AG09319 (cell line): ENCODE measurements around the gene RNU2-63P.
A peak's percentile ranks its signal among the peaks of the same experiment; 100 is the strongest.
"Not testable (repeated sequence)": the region's sequence is repeated elsewhere in the genome, so short reads cannot be mapped to it uniquely, and the experiment has no call there.

Experiments
- DNase-seq: peaks from one replicate; pipeline ENCODE4 v3.0.0-alpha.2; 2010; ENCODE audit warnings: low read depth; ENCODE audit errors: extremely low read depth
- TF ChIP-seq, protein P1 (sequence below): IDR thresholded peaks from 2 replicates; pipeline ENCODE4 v1.5.1; 2011; ENCODE audit warnings: low read depth, mild to moderate bottlenecking, inconsistent platforms, low read length, moderate library complexity

RNU2-63P gene

DNA sequence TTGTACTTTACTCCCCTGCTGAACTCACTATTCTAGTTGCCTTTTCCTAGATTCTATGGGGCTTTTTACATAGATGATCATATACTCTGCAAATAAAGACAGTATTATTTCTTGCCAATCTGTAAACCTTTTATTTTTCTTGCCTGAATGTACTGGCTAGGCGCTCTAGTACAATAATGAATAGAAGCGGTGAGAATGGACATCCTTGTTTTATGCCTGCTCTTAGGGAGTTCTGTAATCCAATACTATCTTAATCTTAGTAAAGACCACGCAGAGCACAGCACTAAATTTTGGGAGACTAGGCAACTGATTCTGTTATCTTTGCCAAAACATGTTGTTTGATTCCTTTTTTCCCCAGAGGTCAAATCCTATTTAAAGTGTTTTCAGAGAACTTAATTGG is 32.2 kb upstream of the RNU2-63P start:
- TF ChIP-seq, protein P1, sequence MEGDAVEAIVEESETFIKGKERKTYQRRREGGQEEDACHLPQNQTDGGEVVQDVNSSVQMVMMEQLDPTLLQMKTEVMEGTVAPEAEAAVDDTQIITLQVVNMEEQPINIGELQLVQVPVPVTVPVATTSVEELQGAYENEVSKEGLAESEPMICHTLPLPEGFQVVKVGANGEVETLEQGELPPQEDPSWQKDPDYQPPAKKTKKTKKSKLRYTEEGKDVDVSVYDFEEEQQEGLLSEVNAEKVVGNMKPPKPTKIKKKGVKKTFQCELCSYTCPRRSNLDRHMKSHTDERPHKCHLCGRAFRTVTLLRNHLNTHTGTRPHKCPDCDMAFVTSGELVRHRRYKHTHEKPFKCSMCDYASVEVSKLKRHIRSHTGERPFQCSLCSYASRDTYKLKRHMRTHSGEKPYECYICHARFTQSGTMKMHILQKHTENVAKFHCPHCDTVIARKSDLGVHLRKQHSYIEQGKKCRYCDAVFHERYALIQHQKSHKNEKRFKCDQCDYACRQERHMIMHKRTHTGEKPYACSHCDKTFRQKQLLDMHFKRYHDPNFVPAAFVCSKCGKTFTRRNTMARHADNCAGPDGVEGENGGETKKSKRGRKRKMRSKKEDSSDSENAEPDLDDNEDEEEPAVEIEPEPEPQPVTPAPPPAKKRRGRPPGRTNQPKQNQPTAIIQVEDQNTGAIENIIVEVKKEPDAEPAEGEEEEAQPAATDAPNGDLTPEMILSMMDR: no peak
- no peak for DNase-seq

DNA sequence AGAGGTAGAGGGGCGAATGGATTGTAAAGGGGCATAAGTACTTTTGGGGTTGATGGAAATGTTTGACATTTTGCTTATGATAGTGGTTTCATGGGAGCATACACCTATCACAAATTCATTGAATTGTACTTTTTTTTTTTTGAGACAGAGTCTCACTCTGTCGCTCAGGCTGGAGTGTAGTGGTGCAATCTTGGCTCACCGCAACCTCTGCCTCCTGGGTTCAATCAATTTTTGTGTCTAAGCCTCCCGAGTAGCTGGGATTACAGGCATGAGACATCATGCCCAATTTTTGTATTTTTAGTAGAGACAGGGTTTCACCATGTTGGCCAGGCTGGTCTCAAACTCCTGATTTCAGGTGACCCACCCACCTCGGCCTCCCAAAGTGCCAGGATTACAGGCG is 29.2 kb upstream of the RNU2-63P start:
- not testable (repeated sequence) for DNase-seq

DNA sequence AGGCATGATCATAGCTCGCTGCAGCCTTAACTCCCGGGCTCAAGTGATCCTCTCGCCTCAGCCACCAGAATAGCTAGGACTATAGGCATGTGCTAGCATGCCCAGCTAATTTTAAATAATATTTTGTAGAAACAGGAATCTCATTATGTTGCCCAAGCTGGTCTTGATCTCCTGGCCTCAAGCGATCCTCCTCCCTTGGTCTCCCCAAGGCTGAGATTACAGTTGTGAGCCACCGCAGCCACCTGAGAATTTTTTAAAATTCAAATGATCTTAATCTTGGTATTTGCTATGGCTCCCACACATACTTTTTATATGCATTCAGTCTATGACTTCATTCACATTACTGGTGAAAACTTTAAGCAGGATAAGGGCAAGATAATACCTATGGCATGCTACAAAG is 26.1 kb upstream of the RNU2-63P start:
- DNase-seq: no peak
- TF ChIP-seq, protein P1: no peak

DNA sequence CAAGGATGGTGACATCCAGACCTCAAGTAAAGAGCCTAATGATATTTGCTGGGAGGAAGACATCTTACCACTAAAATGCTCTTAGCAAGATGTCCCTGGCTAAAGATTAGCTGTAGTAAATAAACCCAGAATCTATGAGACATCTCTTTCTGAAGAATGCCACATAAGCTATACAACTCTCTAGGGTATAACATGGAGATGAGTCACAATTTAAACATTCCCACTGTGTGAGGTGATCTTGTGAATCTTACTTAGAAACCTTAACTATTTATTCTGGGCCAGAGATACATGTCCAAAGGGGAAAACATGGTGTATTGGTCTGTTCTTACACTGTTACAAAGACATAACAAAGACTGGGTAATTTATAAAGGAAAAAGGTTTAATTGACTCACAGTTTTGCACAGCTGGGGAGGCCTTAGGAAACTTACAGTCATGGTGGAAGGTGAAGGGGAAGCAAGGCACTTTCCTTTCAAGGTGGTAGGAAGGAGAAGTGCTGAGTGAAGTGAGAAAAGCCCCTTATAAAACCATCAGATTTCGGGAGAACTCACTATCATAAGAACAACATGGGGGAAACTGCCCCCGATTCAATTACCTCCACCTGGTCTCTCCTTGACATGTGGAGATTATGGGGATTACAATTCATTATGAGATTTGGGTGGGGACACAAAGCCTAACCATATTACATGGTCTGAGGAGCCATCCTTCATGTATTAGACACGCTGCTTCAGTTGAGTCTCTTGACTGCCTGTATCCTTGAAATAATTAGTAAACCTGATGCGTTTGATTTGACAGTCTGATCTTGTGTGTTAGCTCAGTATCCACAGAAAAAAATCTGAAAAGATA is 22.1 kb upstream of the RNU2-63P start:
- TF ChIP-seq, protein P1: no peak
- DNase-seq: peak; percentile 27

DNA sequence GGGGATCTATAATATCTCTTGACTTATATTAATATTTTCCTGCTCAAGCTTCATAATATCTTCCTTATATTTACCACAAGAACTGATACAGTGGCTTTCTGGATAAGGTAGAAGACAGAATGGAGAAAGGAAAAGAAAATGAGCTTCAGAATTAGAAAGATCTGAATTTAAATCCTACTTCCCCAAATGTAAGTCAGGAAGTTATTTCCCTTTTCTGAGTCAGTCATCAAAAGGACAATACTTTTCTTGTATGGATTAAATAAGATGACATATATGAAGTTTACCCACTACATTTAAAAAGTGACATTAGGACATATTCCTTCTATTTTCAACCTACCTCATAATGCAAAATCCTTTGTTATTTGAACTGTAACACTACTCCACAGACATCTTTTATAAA is 20.3 kb upstream of the RNU2-63P start:
- DNase-seq: no peak
- TF ChIP-seq, protein P1: no peak

DNA sequence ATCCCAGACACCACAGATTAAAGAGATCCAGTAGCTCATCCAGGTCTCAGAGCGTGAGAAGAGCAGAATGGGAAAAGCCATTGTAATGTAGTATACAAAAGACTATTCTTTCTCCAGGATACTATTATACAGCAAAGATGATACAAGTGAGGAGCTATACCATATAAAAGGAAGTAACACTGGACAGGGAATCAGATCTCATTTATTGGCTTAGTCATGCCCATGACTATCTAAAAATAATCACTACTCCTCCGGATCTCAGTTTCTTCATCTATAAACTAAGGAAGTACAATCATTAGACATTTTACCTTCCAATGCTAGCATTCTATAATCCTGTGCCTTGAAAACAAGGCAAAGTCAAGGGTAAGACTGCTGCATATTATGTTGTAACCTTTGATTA is 19.8 kb upstream of the RNU2-63P start:
- DNase-seq: no peak
- TF ChIP-seq, protein P1: no peak

DNA sequence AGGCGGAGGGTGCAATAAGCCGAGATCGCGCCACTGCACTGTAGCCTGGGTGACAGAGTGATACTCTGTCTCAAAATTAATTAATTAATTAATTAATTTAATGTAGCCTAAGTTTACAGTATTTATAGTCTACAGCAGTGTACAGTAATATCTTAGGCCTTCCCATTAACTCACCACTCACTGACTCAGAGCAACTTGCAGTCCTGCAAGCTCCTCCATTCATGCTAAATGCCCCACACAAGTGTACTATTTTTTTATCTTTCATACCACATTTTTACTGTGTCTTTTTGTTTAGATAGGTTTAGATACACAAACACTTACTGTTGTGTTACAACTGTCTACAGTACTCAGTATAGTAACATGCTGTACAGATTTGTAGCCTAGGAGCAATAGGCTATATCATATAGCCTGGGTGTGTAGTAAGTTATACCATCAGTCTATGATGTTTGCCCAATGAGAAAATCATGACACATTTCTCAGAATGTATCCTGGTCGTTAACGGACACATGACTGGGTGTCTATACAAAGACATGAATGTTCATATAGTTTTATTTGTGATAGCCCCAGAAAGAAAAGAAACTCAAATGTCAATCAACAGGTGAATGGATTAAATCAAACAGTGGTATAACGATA is 15.8 kb upstream of the RNU2-63P start:
- no peak for DNase-seq
- TF ChIP-seq, protein P1: no peak
